Inflammatory macrophage (primary cell): ENCODE results near the gene ABLIM2.
"Not testable (repeated sequence)": the region's sequence is repeated elsewhere in the genome, so short reads cannot be mapped to it uniquely, and the experiment has no call there.

Experiments used
- DNase-seq, 2 donors: peaks; one replicate each; pipeline ENCODE4 v3.0.0-alpha.2; 2020 to 2022

The ABLIM2 gene

GRCh38 chr4:8156617-8157016 is 2.0 kb downstream of the ABLIM2 start:
- no peak for DNase-seq

GRCh38 chr4:8155660-8156421 is 2.8 kb downstream of the ABLIM2 start:
- no peak for DNase-seq

GRCh38 chr4:8155048-8155447 is 3.6 kb downstream of the ABLIM2 start:
- DNase-seq: no peak

- DNase-seq: no peak
These were observed 5.2 kb downstream of the ABLIM2 start for GRCh38 chr4:8153441-8153840.

GRCh38 chr4:8152865-8153257 is 5.8 kb downstream of the ABLIM2 start:
- no peak for DNase-seq

- no peak for DNase-seq
These were observed 6.3 kb downstream of the ABLIM2 start for GRCh38 chr4:8152090-8152864.

- no peak for DNase-seq
These were observed 7.4 kb downstream of the ABLIM2 start for GRCh38 chr4:8151165-8151650.

GRCh38 chr4:8150152-8151090 is 8.2 kb downstream of the ABLIM2 start:
- DNase-seq: no peak

- no peak for DNase-seq
These were observed 8.9 kb downstream of the ABLIM2 start for GRCh38 chr4:8149664-8150063.

GRCh38 chr4:8148785-8149435 is 9.7 kb downstream of the ABLIM2 start:
- no peak for DNase-seq

GRCh38 chr4:8148159-8148558 is 10.5 kb downstream of the ABLIM2 start:
- DNase-seq: no peak

- no peak for DNase-seq
These were observed 11.2 kb downstream of the ABLIM2 start for GRCh38 chr4:8147231-8147970.

GRCh38 chr4:8146157-8146556 is 12.5 kb downstream of the ABLIM2 start:
- DNase-seq: no peak

- no peak for DNase-seq
These were observed 14.3 kb downstream of the ABLIM2 start for GRCh38 chr4:8144359-8144758.

GRCh38 chr4:8143392-8144140 is 15.0 kb downstream of the ABLIM2 start:
- no peak for DNase-seq

GRCh38 chr4:8142556-8142955 is 16.1 kb downstream of the ABLIM2 start:
- no peak for DNase-seq

GRCh38 chr4:8141935-8142334 is 16.7 kb downstream of the ABLIM2 start:
- no peak for DNase-seq

GRCh38 chr4:8140915-8141314 is 17.7 kb downstream of the ABLIM2 start:
- no peak for DNase-seq

- DNase-seq: not testable (repeated sequence)
These were observed 18.9 kb downstream of the ABLIM2 start for GRCh38 chr4:8139726-8140125.

GRCh38 chr4:8136972-8137710 is 21.5 kb downstream of the ABLIM2 start:
- DNase-seq: no peak
